RWPE1 (cell line): ENCODE measurements around the gene MSANTD1.

Source experiments
- CTCF ChIA-PET: fragments of 350-600 bp; sonication (Branson Sonifier 250); formaldehyde crosslinking; extraction: SDS; loops from one replicate; lab custom pipeline; 2021; lab: Yijun Ruan, JAX
- POLR2A ChIA-PET: fragments of 400-600 bp; formaldehyde crosslinking; extraction: SDS; loops from one replicate; lab custom pipeline; 2020; ENCODE audit warnings: antibody characterized with exemption; ENCODE audit not compliant: low non-redundant PET; lab: Yijun Ruan, JAX
- DNase-seq: peaks from one replicate; pipeline ENCODE4 v3.0.0; 2012; ENCODE audit warnings: low spot score
- H3K27ac ChIP-seq: fragments of 450-650 bp; 2 replicates; pipeline ENCODE4 v1.5.1; 2017
- CTCF ChIP-seq: fragments of 450-650 bp; conservative IDR thresholded peaks from 2 replicates; pipeline ENCODE4 v1.5.1; 2017; ENCODE audit warnings: low read depth, mild to moderate bottlenecking

MSANTD1 gene

GRCh38 chr4:3245676-3246075, 3.3 kb upstream of the MSANTD1 start:
- H3K27ac ChIP-seq, result no peak overlapping the region
- CTCF ChIA-PET, result no interaction called here
- no peak for TF ChIP-seq CTCF
- no peak for DNase-seq
- POLR2A ChIA-PET, result no interaction called here

GRCh38 chr4:3246458-3247398, 2.2 kb upstream of the MSANTD1 start:
- H3K27ac ChIP-seq, result no peak overlapping the region
- ChIA-PET POLR2A (no interaction called here), CTCF (no interaction called here)
- no peak for DNase-seq
- TF ChIP-seq CTCF, result no peak

DNA sequence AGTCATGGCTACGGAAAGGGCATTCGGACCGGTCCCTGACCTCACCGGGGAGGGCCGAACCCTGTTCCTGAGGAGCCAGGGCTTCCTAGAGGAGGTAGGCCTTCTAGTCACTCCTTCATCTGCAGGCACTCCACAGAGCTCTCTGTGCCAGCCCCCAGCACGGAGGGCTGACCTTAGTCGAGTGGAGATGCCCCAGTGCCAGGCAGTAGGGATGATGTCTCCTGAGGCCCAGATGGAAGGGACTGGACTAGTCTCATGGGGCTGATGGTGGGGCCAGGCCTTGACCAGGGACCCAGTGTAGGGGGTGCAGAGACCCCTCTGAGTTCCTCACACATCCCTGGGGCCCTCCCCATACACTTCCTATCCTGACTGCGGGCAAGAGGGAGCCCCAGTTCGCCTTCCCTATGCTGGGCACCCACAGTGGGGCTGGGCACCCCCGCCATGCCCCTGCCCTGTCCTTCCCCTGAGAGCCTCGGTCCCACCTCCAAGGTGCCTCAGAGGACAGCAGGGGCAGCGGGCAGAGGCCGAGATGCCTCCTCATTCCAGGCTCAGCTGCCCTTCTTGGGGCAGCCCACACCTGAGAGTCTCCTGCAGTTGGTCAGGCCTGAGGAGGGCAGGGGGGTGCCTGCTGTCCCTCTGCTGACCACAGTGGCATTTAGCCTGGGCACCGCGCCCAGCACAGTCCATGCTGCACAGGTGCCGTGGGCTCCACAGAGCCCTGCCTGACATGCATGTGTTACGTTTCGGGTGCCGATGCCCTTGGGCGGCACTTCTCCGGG, 1.4 kb upstream of the MSANTD1 start:
- no peak for TF ChIP-seq CTCF
- ChIA-PET POLR2A (no interaction called here), CTCF (no interaction called here)
- H3K27ac ChIP-seq, result no peak overlapping the region
- no peak for DNase-seq

GRCh38 chr4:3248178-3248480, 830 bp upstream of the MSANTD1 start:
- no peak for DNase-seq
- H3K27ac ChIP-seq, result no peak overlapping the region
- ChIA-PET POLR2A (no interaction called here), CTCF (no interaction called here)
- no peak for TF ChIP-seq CTCF

- DNase-seq, result no peak
- CTCF ChIA-PET, result no interaction called here
- POLR2A ChIA-PET, result no interaction called here
- no peak for TF ChIP-seq CTCF
- no peak overlapping the region for H3K27ac ChIP-seq
Observed at GRCh38 chr4:3249711-3250437, 915 bp downstream of the MSANTD1 start.

DNA sequence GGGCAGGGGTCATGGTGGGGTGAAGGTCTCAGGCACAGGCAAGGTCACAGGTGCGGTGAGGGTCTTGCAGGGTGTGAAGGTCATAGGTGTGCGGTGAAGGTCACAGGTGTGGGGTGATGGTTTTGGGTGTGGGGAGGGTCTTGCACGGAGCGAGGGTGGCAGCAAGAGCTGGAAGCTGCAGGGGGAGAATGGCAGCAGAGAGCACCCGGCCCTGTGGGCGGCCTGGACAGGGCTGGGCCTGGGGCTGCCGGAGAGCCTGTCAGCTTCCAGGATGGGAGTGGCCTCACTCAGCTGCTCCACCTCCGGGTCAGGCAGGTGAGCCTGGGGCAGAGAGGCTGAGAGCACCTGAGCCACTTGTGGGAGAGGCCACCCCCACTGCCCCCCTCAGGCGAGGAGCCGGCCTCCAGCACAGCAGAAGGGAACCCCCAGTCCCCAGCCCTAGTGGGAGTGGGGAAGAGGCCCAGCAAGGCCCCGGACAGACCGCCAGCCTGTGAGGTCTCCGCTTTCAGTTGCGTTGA, 1.5 kb downstream of the MSANTD1 start:
- POLR2A ChIA-PET, result no interaction called here
- no peak for DNase-seq
- no peak overlapping the region for H3K27ac ChIP-seq
- TF ChIP-seq CTCF, result no peak
- CTCF ChIA-PET, result no interaction called here
